Kidney tubule cell (primary cell): ENCODE measurements around the gene ACSL5.
"Not testable (repeated sequence)": the region's sequence is repeated elsewhere in the genome, so short reads cannot be mapped to it uniquely, and the experiment has no call there.

Experiments
- DNase-seq: peaks from one replicate; pipeline ENCODE4 v3.0.0-alpha.2; 2018; ENCODE audit warnings: low spot score

The ACSL5 gene

DNA sequence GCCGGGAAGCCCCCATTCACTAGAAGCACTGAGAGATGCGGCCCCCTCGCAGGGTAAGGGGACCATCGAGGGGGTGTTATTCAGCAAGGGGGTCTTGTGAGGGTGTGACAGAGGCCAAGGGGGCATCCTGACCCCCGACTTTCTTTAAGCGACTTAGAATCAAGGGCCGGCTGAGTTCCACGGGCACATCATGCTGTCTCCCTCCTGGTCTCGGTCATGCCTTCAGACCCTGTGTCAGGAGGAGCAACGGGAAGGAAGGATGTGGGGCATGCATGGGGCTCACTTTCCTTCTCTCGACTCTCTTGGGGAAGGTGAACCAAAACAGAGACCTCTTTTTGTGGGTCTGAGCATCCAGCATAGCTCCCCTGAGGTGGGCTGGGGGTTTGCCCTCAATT, 2.5 kb downstream of the ACSL5 start:
- no peak for DNase-seq

GRCh38 chr10:112377116-112377515, 3.2 kb downstream of the ACSL5 start:
- not testable (repeated sequence) for DNase-seq

DNA sequence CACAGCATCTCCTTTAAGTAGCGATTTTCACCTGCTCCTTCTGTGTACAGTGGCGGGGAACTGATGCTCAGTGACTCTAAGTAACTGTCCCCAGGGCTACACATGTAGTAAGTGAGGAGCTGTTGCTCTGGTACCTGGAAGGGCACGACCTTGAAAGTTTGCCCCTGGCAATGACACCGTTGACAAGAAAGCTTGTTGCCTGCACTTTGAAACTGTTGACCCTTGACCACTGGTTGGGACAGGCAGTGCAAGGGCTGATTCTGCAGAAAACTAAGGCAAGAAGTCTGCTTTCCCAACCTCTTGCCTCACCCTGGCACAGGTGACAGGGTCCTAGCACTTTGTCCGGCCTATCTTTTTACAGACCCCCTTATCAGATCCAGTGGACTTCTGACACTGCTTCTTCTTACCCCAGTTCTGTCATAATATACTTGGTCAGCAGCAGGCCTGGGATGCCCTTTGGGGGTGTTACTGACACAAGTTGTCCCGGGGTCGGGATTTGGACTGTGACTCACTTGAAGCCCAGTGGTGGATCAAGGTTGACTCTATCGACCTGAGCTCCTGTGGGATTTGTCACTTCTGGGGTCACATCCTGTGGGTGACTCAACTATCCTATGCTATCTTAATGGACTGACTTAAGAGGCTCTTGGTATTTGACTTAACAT, 5.8 kb downstream of the ACSL5 start:
- peak; percentile 89 for DNase-seq

- no peak for DNase-seq
These were observed 8.8 kb downstream of the ACSL5 start for GRCh38 chr10:112382515-112383235.

- peak; percentile 84 for DNase-seq
These were observed 9.4 kb downstream of the ACSL5 start for GRCh38 chr10:112383325-112383724.

- DNase-seq, result no peak
These were observed 10.2 kb downstream of the ACSL5 start for GRCh38 chr10:112384141-112384540.

- no peak for DNase-seq
These were observed 11.3 kb downstream of the ACSL5 start for GRCh38 chr10:112385201-112385600.

DNA sequence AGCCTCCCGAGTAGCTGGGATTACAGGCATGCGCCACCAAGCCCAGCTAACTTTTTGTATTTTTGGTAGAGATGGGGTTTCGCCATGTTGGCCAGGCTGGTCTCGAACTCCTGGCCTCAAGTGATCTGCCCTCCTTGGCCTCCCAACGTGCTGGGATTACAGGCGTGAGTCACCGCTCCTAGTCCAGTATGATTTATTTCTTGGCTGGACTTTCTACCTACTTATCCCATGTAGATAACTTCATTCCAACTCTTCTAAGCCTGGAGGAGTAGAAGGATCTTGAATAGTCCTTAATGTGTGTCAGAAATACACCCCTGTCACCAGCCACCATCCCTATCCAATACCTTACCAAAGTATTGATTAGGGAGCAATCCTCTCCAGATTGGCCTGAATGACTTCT, 14.1 kb downstream of the ACSL5 start:
- DNase-seq, result not testable (repeated sequence)

DNA sequence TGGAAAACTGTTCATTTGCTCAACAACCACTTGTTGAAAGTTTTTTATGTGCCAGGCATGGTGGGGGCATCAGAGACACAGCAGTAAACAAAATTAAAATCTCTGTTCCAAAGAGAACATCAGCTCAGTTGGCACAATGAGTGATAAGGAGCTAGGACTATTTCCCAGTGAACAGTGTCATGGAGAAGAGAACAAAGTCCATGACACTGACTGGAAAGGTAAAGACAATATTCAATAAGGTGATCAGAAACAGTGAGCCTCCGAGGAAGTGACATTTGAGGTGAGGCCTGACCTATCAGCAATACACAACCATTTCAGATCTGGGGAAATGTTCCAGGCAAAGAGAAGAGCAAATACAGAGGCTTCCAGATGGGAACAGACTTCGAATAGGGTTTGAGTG, 14.6 kb downstream of the ACSL5 start:
- no peak for DNase-seq

DNA sequence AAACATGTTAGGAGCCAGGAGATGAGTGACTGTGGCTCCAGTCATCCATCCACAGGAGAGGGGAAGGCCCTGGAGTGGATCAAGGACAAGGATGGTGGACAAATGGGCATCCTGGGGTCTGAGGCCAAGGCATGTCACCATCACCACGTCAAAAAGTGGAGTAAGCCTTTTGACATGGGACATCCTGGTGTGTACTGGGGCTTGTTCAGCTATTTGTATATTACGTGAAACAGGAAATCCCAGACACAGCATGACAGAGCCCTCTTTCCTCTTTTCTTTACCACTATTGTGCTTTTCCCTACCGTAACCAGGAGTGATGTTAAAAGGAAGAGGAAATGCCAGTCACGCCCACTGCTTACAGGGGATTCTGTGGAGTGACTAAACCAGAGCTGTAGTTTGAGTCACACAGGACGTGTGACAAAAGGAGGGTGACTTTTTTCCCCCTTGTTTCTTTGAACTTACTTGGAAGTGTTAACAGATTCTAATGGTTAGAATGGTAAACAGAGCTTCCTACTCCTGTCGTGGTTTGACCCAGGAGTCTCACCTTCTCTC, 15.4 kb downstream of the ACSL5 start:
- peak; percentile 99 for DNase-seq

DNA sequence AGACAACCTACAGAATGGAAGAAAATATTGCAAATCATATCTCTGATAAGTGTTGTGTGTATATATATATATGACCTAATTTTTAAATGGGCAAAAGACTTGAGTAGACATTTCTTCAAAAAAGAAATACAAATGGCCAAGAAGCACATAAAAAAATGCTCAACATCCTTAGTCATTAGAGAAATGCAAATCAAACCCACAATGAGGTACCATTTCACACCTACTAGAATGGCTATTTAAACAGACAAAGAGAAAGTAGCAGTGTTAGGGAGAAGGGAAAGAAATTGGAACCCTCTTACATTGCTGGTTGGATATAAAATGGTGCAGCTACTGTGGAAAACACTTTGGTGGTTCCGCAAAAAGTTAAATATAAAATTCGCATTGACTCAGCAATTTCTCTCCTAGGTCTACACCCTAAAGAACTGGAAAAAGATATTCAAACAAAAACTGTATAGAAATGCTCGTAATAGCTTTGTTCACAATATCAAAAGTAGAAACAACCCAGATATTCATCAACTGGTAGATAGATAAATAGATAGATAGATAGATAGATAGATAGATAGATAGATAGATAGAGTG, 16.3 kb downstream of the ACSL5 start:
- DNase-seq, result no peak

DNA sequence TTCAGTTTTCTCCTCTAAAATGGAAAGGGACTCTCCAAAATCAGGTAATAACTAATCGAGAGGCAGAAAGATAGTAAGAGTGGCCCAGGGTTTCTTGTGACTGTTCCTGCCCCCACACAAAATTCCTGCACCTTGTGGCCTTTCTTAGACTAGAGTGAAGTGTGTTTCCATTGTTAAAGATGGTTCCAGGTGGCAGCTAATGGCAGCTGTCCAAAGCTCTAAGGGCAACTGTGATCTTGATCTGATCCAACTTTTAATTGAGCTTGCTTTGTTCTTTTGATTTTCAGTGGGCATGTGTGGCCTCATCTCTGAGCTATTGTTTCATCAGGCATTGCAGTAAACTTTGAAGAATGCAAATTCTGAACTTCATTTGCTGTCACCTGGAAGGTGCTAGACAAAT, 19.4 kb downstream of the ACSL5 start:
- no peak for DNase-seq

- DNase-seq, result no peak
These were observed 19.9 kb downstream of the ACSL5 start for GRCh38 chr10:112393827-112394226.

GRCh38 chr10:112394475-112394875, 20.6 kb downstream of the ACSL5 start:
- DNase-seq, result peak; percentile 54

GRCh38 chr10:112395809-112396530, 22.1 kb downstream of the ACSL5 start:
- DNase-seq, result no peak

DNA sequence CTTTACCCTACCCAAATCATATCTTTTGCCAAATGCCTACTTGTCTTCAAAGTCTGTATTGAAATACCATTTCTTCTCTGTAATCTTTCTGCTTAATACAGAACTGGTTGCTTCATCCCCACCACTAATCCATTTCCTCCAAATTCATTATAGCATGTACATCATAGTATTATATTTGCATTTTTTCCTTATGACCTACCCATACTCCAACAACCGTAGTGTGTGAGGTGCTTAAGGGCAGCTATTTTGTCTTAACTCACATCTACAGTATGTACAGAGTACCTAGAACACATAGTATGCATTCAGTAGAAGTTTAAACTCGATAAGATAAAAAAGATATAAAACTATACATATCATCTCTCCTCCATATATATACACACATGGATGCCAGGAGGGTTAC, 23.7 kb downstream of the ACSL5 start:
- DNase-seq, result no peak

DNA sequence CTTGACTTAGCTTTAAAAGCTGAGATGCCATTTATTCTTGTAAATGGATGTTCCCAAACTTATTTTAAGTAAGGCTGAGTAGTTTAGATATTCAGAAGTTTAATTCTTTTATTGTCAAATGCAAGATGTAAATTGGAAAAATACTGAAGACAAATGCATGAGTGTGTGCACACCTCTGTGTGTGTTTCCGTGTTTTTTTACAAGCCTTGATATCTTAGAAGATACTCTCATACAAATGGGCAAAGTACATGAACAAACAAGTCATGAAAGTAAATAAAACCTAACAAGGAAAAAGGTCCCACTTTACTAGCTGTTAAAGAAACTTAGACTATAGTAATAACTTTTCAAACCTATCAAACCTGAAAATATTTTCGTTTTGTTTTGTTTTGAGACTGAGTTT, 29.0 kb downstream of the ACSL5 start:
- no peak for DNase-seq

DNA sequence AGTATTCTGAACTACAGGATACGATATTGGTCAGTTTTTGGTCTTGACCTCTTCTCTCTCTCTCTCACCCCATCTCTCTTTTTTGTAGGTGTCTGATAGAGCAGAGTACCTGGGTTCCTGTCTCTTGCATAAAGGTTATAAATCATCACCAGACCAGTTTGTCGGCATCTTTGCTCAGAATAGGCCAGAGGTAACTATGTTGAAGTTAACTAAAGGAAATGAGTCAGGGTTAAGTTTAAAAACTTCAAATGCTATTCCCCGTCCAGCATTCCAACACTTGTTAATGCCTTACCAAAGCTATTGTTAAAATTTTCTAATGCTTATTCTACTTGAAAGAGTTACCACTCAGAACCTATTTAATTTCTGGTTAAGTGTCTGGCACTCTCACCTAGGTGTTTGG, 30.7 kb downstream of the ACSL5 start:
- DNase-seq, result peak; percentile 86

DNA sequence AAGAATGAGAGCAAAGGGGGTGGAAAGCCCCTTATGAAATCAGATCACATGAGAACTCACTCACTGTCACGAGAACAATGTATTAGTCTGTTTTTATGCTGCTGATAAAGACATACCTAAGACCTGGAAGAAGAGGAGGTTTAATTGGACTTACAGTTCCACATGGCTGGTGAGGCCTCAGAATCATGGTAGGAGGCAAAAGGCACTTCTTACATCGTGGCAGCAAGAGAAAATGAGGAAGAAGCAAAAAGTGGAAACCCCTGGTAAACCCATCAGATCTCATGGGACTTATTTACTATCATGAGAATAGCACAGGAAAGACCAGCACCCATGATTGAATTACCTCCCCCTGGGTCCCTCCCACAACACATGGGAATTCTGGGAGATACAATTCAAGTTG, 32.9 kb downstream of the ACSL5 start:
- DNase-seq, result not testable (repeated sequence)

GRCh38 chr10:112407696-112408095, 33.8 kb downstream of the ACSL5 start:
- no peak for DNase-seq

- no peak for DNase-seq
These were observed 35.4 kb downstream of the ACSL5 start for GRCh38 chr10:112409299-112409698.

- no peak for DNase-seq
These were observed 35.8 kb downstream of the ACSL5 start for GRCh38 chr10:112409755-112410154.

- no peak for DNase-seq
These were observed 38.8 kb downstream of the ACSL5 start for GRCh38 chr10:112412696-112413095.
